ENCODE data around the gene OSER1. TPM values are rescaled to one million over a fixed set of nuclear protein-coding genes. Genes with fewer than 3 reads are reported as not detected.
"Not testable (repeated sequence)": the region's sequence is repeated elsewhere in the genome, so short reads cannot be mapped to it uniquely, and the experiment has no call there.

The OSER1 gene
- total RNA-seq, 1 donor from 2014 or later = 24.1 TPM

DNA sequence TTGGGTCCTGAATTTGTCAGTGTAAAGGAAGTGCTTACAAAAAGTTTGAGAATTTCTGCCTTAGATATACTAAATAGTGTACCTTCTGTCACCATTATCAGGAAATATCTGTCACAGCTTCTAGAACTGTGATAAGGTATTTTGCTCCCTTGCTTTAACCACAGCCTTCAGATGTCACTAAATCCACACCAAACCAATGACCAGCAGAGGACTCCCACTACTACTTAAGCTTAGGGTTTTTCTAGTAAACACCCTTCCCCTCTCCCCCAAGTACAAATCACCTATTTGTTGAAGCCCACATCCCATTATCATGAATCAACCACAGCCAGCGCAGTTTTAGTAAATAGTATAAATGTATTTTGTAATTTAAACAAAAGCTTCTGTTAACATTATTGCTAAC is 15.0 kb downstream of the OSER1 start:
- TF ChIP-seq, protein P1, sequence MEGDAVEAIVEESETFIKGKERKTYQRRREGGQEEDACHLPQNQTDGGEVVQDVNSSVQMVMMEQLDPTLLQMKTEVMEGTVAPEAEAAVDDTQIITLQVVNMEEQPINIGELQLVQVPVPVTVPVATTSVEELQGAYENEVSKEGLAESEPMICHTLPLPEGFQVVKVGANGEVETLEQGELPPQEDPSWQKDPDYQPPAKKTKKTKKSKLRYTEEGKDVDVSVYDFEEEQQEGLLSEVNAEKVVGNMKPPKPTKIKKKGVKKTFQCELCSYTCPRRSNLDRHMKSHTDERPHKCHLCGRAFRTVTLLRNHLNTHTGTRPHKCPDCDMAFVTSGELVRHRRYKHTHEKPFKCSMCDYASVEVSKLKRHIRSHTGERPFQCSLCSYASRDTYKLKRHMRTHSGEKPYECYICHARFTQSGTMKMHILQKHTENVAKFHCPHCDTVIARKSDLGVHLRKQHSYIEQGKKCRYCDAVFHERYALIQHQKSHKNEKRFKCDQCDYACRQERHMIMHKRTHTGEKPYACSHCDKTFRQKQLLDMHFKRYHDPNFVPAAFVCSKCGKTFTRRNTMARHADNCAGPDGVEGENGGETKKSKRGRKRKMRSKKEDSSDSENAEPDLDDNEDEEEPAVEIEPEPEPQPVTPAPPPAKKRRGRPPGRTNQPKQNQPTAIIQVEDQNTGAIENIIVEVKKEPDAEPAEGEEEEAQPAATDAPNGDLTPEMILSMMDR (conservative IDR thresholded peaks at IDR 0.05; ENCODE audit: low read depth, low read length) = no peak
- H3K4me3 ChIP-seq (ENCODE audit: low read depth, low read length) = no peak overlapping the region
- no peak for DNase-seq (ENCODE audit: low read depth)

DNA sequence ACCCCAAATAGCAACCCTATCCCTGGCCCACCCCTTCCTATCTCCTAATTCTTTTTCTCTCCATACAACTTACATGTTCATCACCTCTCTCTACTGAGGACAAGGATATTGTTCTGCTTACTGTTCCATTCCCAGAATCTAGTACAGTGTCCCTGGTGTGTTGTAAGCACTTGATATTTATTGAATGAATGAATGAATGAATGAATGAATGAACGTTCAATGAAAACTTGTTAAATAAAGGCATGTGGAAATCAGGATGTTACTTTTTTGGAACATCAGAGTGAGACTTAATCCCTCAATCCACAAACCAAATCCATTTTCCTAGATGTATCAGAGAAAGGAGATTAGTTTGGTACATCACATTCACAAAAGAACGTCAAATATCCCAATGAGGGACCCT is 16.8 kb downstream of the OSER1 start:
- no peak for DNase-seq (ENCODE audit: low read depth)
- TF ChIP-seq, protein P1 (conservative IDR thresholded peaks at IDR 0.05; ENCODE audit: low read depth, low read length) = no peak
- no peak overlapping the region for H3K4me3 ChIP-seq (ENCODE audit: low read depth, low read length)

DNA sequence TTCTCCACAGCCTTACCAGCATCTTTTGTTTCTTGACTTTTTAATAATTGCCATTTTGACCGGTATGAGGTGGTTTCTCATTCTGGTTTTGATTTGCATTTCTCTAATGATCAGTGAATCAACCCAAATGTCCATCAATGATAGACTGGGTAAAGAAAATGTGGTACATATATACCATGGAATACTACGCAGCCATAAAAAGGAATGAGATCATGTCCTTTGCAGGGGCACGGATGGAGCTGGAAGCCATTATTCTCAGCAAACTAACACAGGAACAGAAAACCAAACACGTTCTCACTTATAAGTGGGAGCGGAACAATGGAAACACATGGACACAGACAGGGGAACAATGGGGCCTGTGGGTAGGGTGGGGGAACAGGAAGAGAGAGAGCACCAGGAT is 18.9 kb downstream of the OSER1 start:
- not testable (repeated sequence) for DNase-seq (ENCODE audit: low read depth); H3K4me3 ChIP-seq (ENCODE audit: low read depth, low read length)

DNA sequence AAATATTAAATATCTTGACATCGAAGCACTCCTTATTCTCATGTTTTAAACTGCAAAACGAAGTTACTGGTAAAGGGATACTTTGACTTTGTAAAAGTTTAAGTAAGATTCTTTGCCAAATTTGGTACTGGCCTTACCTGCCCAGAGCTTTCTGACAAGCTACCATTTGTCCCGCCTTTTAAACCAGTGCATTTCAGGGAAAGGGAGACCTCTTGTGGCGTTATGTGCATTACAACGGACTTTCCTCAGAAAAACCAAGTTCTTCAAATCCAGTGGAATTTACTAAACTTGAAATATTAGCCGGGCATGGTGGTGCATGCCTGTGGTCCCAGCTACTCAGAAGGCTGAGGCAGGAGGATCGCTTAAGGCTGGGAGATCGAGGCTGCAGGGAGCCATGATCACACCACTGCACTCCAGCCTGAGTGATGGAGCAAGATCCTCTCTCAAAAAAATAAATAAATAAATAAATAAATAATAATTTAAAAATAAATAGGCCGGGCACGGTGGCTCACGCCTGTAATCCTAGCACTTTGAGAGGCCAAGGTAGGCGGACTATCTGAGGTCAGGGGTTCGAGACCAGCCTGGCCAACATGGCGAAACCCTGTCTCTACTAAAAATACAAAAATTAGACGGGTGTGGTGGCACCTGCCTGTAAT is 20.2 kb downstream of the OSER1 start:
- DNase-seq (ENCODE audit: low read depth); H3K4me3 ChIP-seq (ENCODE audit: low read depth, low read length): not testable (repeated sequence)
- TF ChIP-seq, protein P1 (conservative IDR thresholded peaks at IDR 0.05; ENCODE audit: low read depth, low read length) = peak; percentile 85

DNA sequence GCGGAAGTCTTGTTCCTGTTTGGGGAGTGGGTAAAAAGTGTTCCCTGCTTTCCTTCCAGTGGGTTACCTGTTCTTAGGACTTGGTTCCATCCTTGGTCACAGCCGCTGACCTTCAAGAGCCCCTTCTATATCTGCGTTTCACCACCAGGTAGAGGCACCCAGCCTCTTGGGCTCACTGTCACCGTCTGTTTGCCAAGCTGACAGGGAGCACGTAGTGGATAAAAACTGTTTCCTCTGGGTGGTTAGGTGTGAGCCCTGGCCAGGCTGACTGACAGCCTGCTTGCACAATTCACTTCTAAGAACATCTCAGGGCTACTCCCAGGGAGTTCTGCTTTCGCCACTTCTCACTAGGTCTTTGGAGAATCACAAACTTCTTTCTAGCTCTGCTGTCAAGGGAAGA is 21.8 kb downstream of the OSER1 start:
- TF ChIP-seq, protein P1 (conservative IDR thresholded peaks at IDR 0.05; ENCODE audit: low read depth, low read length) = no peak
- no peak overlapping the region for H3K4me3 ChIP-seq (ENCODE audit: low read depth, low read length)
- DNase-seq (ENCODE audit: low read depth) = no peak

DNA sequence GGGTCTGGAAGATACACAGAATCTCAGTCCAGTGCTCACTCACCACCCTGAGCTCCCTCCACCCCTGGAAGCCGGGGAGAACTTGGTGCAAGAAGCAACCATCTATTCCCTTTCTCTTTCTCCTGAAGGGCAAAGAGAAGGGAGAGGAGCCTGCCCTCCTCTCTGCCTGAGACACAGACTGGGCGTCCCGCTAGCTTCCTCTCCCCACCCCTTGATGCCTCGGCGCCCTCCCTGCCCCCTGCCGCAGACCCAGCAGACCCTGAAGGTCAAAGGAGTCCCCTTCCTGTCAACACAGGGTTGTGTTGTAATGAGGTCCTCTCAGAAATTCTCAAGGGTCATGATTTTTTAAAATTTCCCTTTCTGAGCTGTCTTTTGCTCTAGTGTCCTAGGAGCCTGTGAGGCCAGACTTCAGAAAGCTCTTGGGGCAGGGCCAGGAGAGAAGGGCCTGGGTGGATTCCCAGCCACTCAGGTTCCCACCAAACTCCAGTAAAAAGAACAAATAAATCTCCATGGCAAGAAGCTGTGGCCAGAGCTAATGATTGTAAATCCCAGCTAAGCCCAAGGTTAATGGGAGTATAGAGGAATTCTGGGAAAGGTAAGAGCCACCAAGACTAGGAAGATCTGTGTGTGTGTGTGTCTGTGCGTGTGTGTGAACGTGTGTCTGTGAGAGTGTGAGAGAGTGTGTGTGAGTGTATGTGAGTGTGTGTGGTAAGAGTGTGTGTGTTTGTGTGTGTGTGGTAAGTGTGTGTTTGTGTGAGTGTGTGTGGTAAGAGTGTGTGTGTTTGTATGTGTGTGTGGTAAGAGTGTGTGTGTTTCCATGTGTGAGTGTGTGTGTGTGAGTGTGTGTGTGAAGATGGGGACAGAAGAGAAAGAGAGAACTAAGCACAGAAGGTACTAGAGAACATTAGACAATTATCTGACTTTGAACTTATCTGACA is 22.5 kb downstream of the OSER1 start:
- no peak for DNase-seq (ENCODE audit: low read depth)
- H3K4me3 ChIP-seq (ENCODE audit: low read depth, low read length) = peak overlapping the region; percentile 60
- TF ChIP-seq, protein P1 (conservative IDR thresholded peaks at IDR 0.05; ENCODE audit: low read depth, low read length) = no peak

DNA sequence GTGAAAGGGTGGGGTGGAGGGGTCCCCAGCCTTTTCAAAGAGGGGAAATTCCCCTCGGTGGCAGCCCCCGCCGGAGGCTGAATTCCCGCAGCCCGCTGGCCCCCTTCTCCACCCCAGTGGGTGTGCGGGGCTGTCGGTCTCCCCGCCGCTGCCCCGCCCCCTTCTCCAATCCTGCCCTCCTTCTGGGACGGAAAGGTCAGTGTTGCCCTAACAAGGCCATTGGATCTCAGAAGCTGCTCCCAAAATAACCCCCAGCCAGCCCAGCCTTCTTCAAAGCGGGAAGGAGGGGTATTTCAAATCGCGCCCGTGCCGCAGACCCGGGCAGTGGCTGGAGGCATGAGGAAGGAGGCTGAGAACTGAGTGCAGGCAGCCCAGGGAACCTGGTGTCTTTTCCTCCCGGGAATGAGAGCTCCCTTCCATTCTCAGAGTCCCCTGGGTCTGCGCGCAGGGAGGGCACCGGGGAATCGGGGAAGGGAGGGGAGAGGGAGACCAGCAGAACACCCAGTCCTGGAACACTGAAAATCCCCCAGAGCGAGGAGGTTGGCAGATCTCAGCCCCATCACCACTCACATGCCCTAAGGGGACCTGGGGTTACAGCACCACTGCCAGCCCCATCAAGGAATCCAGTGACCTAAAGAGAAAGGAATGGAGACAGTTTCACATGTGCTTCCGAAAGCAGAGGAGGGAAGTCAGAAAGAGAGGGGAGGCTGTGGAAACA is 23.4 kb downstream of the OSER1 start, which contains the start of gene JPH2:
Gene JPH2 (minus strand): TSS at position 135 of the 718 bp plus-strand sequence. CDS start 483 bp downstream, outside the sequence.
- H3K4me3 ChIP-seq (ENCODE audit: low read depth, low read length) = peak within 1 kb of the TSS; percentile 60
- DNase-seq (ENCODE audit: low read depth) = peak; percentile 52
- TF ChIP-seq, protein P1 (conservative IDR thresholded peaks at IDR 0.05; ENCODE audit: low read depth, low read length) = no peak

All from epithelial cell of proximal tubule (primary cell).